Transverse colon (tissue), 4 donors: ENCODE results near the gene TECPR2.

Experiments
- POLR2AphosphoS5 ChIP-seq, 3 donors: sonication (generic); formaldehyde crosslinking; IDR thresholded peaks; one replicate each; pipeline ENCODE4 v1.6.1; 2016; ENCODE audit warnings: antibody characterized with exemption in 3 of 3
- TF ChIP-seq, protein P1 (sequence below), 5 experiments: fragments of 200-600 bp in 3 of 5; fragments of 450-650 bp in 2 of 5; sonication (generic) in 3 of 5; IDR thresholded peaks; 1 replicate in 2 of 5; 2 replicates in 3 of 5; pipeline ENCODE4 v1.5.1; 2016 to 2017; ENCODE audit warnings: antibody characterized with exemption in 5 of 5, inconsistent platforms in 3 of 5, mild to moderate bottlenecking in 2 of 5, moderate library complexity in 1 of 5

DNA sequence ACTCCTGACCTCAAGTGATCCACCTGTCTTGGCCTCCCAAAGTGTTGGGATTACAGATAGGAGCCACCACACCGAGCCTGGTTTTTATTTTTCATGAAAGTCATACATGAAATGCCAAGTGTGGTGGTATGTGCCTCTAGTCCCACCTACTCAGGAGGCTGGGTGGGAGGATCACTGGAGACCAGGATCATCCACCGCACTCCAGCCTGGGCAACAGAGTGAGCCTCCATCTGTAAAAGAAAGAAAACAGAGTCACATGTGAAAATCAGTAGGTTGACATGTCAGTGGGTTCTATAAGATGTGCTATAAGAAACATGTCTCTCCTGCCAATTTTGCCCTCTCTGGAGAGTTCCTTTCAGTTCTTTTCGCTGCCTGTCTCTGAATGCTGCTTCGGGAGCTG, 118.6 kb downstream of the TECPR2 start:
- TF ChIP-seq, protein P1, sequence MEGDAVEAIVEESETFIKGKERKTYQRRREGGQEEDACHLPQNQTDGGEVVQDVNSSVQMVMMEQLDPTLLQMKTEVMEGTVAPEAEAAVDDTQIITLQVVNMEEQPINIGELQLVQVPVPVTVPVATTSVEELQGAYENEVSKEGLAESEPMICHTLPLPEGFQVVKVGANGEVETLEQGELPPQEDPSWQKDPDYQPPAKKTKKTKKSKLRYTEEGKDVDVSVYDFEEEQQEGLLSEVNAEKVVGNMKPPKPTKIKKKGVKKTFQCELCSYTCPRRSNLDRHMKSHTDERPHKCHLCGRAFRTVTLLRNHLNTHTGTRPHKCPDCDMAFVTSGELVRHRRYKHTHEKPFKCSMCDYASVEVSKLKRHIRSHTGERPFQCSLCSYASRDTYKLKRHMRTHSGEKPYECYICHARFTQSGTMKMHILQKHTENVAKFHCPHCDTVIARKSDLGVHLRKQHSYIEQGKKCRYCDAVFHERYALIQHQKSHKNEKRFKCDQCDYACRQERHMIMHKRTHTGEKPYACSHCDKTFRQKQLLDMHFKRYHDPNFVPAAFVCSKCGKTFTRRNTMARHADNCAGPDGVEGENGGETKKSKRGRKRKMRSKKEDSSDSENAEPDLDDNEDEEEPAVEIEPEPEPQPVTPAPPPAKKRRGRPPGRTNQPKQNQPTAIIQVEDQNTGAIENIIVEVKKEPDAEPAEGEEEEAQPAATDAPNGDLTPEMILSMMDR (IDR thresholded peaks at IDR 0.05) = no peak
- no peak for TF ChIP-seq POLR2AphosphoS5 (IDR thresholded peaks at IDR 0.05)
